Superior temporal gyrus (tissue), 1 donor: ENCODE measurements around the gene PDCD10.

ENCODE experiments used
- DNase-seq: peaks from one replicate; pipeline ENCODE4 v3.0.0-alpha.2; 2016; ENCODE audit errors: extremely low spot score

The PDCD10 gene

DNA sequence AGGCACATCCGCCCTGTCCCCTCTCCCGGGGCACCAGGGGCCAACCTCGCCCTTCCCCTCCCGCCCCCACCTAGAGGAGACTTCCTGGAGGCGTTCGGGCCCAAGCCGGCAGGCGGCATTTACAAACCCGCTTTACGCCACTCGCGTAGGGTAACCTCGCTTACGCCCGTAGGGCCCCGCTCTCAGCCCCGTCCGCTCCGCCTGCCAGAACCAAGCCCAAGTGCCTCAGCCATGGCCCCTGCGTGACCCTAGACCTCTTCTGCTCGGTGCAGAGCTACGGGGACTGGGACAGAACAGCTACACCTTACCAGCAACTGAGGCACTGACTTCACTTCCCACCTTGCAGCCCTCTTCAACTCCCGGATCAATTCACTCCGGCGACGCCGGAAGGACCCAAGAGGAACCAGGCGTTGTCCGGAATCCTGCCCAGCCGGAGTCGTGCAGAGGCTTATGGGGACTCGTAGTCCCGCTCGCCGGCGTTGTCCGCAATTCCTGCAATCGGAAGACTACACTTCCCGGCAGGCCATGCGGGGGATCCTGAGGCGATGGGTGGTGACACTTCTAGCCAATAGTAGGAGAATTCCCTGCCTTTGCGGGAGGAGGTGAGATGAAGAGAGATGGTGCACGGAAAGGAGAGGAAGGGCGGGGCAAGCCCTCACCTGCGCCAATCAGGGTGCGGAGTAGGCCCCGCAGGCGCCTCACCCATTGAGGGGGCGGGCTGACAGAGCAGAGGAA is at the start of gene PDCD10:
TSS of gene PDCD10 (minus strand) at position 395 of the 735 bp plus-strand sequence. CDS start 14,735 bp downstream, outside the sequence.
- DNase-seq = peak; percentile 99

DNA sequence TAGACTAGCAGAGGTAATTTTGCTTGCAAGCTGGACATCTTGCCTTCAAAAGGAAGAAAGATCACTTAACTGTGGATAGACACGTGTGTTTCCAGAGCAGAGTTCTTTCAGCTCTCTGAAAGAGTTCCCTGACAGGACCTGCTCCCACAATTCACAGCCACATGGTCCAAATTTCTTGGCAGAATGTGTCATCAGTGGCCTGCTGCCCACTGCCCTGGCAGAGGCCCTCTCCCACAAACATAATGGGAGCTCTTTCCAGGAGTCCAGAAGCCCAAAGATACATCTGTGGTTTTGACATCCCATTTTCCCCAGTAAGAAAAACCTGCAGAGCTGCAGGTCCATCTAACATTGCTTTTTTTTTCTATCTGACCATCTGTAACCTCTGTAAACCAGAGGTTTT is 49.1 kb upstream of the PDCD10 start:
- DNase-seq = peak; percentile 71

DNA sequence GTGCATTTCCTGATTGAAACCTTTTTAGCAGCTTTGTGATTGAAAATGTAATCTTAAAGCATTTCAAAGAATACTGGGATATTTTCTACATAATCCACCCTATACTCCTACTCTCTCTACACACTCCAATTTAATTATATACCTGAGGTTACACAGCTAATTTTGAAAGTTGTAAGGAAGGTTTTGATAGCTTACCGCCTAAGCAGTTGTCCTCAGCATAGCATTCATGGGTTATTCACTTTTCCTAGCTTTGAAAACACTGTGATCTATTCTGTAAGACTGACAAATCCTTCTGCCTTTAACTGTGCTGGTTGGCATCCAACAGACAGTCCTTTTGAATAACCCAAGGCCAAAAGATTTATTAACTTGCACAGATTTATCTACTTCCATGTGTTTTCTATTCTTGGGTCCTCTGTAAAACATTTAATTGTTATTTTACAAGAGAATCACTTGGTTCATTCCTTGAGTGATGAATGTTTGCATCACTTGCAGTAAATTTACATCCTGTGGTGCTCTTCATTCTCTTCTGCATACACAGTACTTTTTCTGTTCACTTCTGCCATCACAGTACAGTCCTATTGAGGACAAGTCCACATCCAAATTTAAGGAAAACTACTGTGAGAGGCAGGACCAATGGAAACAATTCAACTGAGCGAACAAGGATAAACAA is 45.7 kb upstream of the PDCD10 start:
- no peak for DNase-seq

DNA sequence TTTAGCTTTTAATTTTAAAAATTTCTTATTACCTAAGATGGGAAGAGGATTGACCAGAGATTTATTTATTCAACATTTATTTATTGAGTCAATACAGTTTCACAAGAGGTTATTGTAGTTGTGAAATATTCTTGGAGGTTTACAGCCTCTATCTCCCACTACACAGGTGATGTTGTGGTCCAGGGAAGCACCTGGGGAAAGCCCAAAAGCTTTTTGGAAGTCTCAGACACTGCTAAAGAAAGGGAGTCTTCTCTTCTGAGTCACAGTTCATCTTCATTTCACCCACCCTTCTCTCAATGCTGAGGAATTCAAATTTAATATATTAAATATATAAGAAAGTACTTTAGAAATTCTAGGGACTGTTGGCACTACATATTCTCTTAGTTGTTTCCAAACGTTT is 42.7 kb upstream of the PDCD10 start:
- no peak for DNase-seq

DNA sequence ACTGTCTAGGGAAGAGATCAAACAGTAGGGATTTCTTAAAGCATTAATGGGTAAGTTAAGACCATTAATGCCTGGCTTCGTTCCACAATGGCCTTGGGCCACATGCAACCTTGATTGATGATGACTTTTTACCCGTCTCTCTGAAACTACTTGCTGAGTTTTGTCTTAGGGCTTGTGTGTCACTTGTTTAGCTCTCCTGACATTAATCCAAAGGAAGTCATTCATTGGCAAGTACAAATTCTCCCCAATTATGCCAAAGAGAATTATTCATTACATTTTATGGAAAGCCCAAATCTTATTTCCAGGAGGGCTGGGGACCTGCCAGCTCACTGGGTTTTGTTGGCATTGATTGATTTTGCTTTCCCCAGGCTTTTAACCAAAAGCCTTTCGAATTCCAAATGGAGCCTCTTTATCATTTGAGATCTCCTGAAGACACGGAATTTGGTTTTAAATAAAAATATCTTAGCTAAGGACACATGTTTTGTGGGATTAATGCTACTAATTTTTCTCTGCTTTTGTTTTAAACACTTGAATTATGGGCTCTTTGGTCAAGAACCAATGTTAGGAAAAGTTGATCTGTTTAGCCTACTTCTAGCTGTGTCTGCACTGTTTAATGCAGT is 41.5 kb upstream of the PDCD10 start:
- no peak for DNase-seq

DNA sequence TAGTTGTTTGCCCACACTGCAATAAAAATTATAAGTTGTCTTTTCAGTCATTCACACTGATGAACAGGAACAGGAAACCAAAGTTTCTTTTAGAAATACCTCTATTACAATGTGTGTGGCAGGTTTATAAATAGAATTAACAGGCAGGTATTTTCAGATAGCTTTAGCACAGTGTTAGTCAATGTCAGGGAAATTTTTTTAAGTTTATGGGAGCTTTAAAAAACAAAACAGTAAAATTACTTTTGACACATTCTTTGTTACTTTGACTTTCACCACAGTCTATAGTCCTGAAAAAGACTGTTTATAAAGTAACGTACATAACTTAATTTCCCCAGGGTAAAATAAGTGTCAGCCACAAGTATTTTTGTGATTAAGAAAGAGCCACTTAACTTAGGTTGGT is 38.9 kb upstream of the PDCD10 start:
- DNase-seq = no peak

DNA sequence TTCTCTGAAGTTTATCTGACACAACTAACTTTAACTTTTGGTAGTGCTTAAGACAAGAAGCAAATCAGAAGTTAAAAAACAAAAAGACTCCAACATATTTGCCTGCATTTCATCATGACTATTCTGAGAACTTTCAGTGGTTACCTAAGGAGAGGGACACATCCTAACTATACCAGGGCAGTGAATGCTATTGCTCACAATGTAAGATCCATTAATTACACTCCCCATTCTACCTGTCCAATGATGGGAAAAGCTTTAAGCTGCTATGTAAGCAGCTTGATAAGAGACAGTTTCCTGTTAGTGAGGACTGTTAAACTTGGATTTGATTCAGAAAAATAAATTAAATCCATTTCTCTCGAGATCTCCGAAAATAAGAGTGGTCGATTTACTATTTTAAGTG is 38.3 kb upstream of the PDCD10 start:
- DNase-seq = no peak

DNA sequence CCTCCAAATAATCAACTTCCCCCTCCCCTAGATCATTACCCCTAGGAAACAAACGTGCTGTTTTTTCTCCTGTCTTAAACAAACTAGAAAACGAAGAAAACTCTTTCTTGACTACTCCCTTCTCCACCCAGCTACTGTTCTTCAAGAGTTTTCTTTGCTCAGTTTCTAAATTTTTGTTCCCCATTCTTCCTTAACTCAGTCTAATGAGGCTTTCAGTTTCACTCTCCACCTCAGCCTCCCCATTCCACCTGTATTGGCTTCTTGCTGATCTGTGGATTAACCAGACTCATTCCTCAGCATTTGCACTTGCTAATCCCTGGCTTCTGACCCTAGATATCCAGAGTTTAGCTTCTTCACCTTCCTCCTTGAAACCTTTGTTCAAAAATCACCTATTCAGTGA is 27.6 kb upstream of the PDCD10 start:
- DNase-seq = no peak

DNA sequence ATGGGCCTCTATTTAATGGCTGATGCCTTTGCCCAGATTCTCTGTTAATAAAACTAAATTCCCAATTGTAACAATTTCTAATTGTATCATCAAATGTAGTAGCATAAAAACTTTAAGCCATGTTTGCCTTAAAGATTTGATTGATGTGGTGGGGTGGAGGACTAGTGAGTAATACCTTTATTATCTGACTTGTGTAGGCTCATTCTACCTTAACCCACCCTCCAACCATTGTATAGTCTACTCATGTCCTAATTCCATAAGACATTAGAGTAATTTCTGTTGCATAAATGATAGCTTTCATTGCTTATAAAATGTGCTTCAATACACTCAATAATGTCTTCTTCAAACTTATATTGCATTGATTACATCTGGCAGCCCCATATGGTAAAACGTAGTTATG is 26.6 kb upstream of the PDCD10 start:
- no peak for DNase-seq

DNA sequence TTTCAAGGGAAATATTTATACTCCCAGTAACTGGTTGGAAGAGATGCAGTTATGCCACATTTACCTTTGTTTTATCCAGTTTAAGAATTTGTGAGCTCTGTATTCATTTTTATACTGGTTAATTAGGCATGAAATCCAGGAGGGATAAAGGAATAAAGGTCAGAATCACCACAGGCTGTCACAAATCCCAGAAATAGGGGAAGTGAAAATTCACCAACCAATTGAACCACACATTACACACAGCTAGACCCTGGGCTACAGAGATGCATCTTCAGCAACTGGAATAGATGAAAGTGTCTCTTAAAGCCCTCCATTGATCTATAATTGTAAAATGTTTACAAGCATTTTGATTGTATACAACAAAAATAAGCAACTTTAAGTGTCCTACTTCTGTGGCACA is 19.4 kb upstream of the PDCD10 start:
- DNase-seq = no peak

DNA sequence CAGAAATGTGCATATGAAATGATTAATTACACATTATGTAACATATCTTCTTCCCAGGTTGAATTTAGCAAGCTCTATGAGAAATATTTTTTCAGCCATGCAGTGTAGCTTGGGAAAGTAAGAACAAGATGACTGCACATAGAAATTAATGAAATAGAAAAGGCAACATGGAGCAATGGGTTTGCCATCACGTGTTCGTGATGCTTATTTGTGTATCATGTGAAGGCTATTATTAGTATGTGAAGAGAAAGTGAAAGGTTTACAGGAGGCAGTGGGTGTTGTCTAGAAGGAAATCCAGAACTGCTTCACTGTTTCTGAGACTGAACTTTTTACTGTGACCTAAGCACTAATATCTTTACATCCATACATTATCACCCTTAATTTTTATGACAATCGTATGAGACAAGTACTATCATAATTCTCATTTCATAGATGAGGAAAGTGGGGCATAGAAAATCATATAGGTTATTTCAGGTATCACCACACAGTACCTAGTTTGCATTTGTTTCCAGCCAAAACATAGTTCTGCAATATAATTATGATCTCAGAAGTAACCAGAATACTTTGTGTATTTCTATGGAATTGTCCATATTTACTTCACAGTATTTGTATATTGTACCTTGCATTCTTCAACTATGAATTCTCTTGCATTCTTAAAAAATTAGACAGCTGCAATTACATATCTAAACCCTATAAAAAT is 15.7 kb upstream of the PDCD10 start:
- DNase-seq = no peak

DNA sequence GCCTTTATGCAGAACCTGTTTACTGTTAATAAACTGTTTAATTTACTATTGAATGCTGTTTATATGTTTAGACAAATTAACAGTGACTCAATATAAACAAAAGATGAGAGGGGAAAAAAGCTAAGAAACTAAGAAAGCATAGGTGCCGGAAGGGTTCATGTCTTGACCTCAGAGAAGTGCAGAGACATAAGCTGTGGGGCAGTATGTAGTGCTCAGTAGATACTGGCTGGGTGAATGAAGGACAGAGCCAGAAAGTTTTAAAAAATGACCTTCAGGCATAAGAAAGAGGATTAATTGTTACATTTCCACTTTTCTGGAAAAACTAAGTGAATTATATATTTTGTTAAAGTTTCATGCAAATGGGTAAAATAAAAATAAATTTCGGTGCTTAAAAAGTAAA is 15.0 kb upstream of the PDCD10 start:
- no peak for DNase-seq

DNA sequence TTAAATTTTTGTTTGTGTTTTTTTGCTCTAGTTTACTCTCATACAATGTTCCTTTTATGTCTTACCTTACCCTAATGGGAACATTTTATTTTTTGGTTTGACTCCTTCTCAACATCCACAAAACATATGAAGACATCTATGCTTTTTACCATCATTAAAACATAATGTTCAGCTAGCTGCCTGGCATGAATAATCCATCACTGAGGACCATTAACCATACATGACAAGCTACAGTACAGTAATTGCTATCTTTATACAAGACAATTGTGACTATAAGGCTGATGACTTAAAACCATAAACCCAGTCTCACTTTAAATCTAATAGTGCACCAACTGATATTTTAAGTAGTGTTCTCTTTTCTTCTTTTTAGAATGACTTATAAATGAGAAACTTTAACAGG is 14.5 kb upstream of the PDCD10 start:
- DNase-seq = no peak

DNA sequence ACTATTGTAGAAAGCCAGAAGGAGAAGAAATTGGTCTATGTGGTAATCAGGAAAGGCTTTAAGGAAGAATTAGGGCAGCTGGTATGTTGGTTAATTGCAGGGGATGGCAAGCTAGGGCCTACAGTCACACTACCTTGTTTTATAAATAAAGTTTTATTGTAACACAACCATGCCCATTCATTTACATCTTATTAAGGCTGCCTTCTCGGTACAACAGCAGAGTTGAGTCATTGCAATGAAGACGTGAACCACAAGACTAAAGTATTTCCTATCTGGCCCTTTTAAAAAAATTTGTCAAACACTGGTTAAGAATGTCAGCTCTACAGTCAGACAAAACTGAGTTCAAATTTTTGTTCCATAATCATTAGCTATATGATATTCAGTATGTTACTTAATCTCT is 9.1 kb upstream of the PDCD10 start:
- DNase-seq = no peak

DNA sequence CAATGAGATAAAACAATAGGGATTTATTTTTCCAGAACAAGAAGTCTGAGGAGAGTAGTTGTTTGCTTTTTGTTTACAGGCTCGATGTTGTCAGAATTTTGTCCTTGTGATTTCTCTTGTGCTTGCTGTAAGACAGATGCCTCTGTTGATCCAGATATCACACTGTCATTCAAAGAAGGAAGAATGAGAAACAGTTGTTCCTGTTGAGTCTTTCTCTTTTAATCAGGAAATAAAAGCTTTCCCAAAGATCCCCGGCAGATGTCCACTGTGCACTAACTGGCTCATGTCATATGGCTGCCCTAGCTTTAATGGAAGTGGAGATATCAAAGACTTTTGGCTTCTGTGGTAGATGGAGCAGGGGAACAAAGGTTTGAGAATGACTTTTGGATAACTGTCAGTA is 7.6 kb upstream of the PDCD10 start:
- peak; percentile 81 for DNase-seq

DNA sequence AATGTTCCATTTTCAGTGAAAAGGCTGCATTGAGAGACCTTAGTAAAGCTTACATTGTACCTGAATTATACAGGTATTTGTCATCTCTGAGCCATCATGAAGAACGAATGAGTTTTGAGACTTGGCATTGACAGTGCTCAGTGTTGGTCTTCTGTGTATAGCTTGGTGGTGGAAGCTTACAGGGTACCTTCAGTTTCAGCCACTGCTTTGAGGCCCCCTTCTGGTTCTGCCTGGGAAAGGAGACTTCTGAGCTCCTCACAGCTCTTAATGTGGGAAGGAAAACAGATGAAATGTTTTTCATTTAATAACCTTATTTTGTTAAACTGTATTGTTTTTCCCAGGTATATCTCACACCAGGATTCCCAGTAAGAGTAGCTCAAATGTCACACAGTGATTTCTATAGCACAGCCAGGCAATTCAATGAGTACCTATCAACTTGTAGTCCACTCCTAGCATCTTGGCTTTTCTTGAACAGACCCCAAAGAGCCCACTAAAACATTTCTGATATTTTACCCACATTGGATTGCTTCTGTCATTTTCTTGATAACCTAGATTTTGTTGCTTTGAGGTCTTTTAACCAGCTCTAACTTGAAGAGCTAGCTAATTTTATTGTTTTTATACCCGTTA is 6.4 kb upstream of the PDCD10 start:
- DNase-seq = peak; percentile 84

DNA sequence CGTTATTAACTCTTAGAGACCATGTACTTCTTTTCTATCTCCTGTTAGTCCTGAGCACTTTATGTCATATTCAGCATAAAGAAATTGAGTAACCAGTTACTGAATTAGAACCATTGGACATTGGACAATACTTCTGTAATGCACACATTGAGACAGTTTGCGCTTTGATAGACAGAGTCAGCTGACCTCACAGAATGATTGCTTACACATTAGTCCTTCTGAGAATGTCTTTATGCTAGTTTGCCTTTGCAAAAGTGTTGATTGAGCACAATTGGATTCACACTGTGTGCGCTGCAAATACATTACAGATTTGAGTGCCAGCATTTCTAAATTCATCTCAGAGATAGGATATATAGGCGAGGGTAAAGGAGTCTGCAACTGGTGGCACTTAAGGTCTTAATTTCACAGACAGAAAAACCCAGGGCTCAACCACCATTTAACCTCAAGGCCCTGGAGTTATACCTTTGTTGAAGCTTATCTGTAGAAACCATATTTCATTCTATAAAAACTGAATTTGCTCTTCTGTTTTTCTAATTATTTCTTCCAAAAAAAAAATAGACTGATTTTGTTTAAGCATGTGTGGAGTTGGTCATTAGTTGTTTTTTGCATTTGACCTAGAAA is 4.6 kb upstream of the PDCD10 start:
- DNase-seq = peak; percentile 88

DNA sequence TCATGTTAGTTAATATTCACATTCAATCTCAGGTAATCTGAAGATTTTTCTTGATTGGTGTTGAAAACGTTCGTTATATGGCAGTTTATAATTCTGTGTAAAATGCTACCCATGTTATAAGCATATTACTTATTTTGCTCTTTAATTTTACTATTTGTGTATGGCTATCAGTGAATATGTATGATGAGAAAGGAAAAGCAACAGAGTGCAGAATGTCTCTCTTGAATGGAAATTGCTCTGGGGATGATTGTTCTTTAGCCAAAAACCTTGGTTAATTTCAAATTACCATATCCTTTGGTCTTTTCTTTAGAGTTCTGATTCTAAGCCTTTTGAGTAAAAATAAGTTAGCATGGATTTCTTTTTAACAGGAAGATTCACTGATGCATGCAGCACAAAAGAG is 3.3 kb upstream of the PDCD10 start:
- peak; percentile 60 for DNase-seq

DNA sequence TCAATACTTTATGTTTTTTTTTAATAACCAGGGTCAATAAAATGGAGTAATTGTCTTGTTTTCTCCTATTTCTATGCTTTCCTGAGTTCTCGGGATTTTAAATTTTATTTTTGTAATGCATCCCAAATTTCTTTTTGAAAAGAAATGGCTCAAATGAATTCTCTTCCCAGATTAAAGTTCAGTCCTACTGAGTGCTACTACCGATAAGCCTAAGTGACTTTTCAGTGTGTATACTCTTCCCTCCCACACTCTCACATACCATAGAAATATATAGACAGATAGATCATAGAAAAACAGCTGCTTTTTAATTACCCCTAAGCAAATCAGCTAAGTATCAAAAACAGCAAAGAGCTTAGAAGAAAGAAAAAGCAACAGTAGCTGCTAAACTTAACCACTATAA is 2.3 kb upstream of the PDCD10 start:
- no peak for DNase-seq

DNA sequence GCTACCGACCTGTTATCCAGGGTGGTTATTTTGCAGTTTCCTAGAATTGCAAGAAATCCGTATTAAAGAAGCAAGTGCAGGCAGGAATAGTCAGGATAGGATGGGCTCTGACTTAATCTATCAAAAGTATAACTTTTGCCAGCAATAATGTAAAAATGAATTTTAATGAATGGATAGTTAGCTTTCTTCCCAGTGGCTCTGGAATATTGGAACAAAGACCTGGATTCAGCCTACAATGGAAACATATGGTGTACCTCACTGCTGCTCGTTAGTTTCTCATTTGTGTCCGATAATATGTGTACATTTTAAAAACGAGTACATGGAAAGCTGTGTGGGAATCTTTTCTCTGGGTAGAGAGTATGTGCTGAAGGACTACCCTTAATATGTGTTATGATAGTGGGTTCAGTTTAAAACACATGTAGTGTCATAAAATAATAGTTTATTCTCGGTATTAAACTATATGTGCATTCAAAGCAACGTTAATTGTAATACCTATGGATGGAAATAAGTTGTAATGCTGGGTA is 1.6 kb upstream of the PDCD10 start:
- peak; percentile 75 for DNase-seq
